ENCODE results near the gene SLC23A2.

The SLC23A2 gene

GRCh38 chr20:4832469-4832868 lies 168.8 kb downstream of the SLC23A2 start:
- no peaks in the 10 kb centered on the region for H3K9me3 Mint-ChIP-seq
- H3K4me1 Mint-ChIP-seq (ENCODE audit: low read depth) = peaks cover 25% of the 10 kb centered on the region
- H3K27ac Mint-ChIP-seq = no peak overlapping the region
- H3K36me3 Mint-ChIP-seq (ENCODE audit: low read depth) = no peaks in the 10 kb centered on the region
- intact Hi-C loops (cut with micrococcal nuclease) = no loop called here
- no peak overlapping the region for H3K4me3 Mint-ChIP-seq
- no peaks in the 10 kb centered on the region for H3K27me3 Mint-ChIP-seq

- H3K27ac Mint-ChIP-seq = no peak overlapping the region
- H3K27me3 Mint-ChIP-seq = no peaks in the 10 kb centered on the region
- no peak overlapping the region for H3K4me3 Mint-ChIP-seq
- H3K36me3 Mint-ChIP-seq (ENCODE audit: low read depth) = no peaks in the 10 kb centered on the region
- intact Hi-C loops (cut with micrococcal nuclease) = no loop called here
- H3K4me1 Mint-ChIP-seq (ENCODE audit: low read depth) = peaks cover 34% of the 10 kb centered on the region
- H3K9me3 Mint-ChIP-seq = no peaks in the 10 kb centered on the region
Observed at GRCh38 chr20:4830696-4831095, 170.6 kb downstream of the SLC23A2 start.

- peaks cover 37% of the 10 kb centered on the region for H3K4me1 Mint-ChIP-seq (ENCODE audit: low read depth)
- intact Hi-C loops (cut with micrococcal nuclease) = no loop called here
- no peaks in the 10 kb centered on the region for H3K36me3 Mint-ChIP-seq (ENCODE audit: low read depth)
Observed at GRCh38 chr20:4830259-4830658, 171.1 kb downstream of the SLC23A2 start.

GRCh38 chr20:4829514-4830215 lies 171.6 kb downstream of the SLC23A2 start:
- intact Hi-C loops (cut with micrococcal nuclease) = no loop called here
- no peaks in the 10 kb centered on the region for H3K27me3 Mint-ChIP-seq
- H3K9me3 Mint-ChIP-seq = no peaks in the 10 kb centered on the region
- peak overlapping the region; percentile 85 for H3K27ac Mint-ChIP-seq
- no peaks in the 10 kb centered on the region for H3K36me3 Mint-ChIP-seq (ENCODE audit: low read depth)
- peaks cover 43% of the 10 kb centered on the region for H3K4me1 Mint-ChIP-seq (ENCODE audit: low read depth)
- H3K4me3 Mint-ChIP-seq = no peak overlapping the region

More at GRCh38 chr20:4830259-4830658, 171.1 kb downstream of the SLC23A2 start:
- no peak overlapping the region for H3K4me3 Mint-ChIP-seq
- no peaks in the 10 kb centered on the region for H3K9me3 Mint-ChIP-seq
- H3K27ac Mint-ChIP-seq = peak overlapping the region; percentile 85
- no peaks in the 10 kb centered on the region for H3K27me3 Mint-ChIP-seq

- no peak overlapping the region for H3K4me3 Mint-ChIP-seq
- H3K27me3 Mint-ChIP-seq = no peaks in the 10 kb centered on the region
- peaks cover 48% of the 10 kb centered on the region for H3K4me1 Mint-ChIP-seq (ENCODE audit: low read depth)
- peak overlapping the region; percentile 85 for H3K27ac Mint-ChIP-seq
- H3K9me3 Mint-ChIP-seq = no peaks in the 10 kb centered on the region
- intact Hi-C loops (cut with micrococcal nuclease) = no loop called here
- no peaks in the 10 kb centered on the region for H3K36me3 Mint-ChIP-seq (ENCODE audit: low read depth)
Observed at GRCh38 chr20:4828830-4829513, 172.3 kb downstream of the SLC23A2 start.

GRCh38 chr20:4821590-4821989 lies 179.7 kb downstream of the SLC23A2 start:
- no peaks in the 10 kb centered on the region for H3K27me3 Mint-ChIP-seq
- H3K36me3 Mint-ChIP-seq (ENCODE audit: low read depth) = peaks cover 65% of the 10 kb centered on the region
- peaks cover 71% of the 10 kb centered on the region for H3K4me1 Mint-ChIP-seq (ENCODE audit: low read depth)
- peak overlapping the region; percentile 91 for H3K4me3 Mint-ChIP-seq
- H3K9me3 Mint-ChIP-seq = no peaks in the 10 kb centered on the region
- intact Hi-C loops (cut with micrococcal nuclease) = no loop called here
- peak overlapping the region; percentile 89 for H3K27ac Mint-ChIP-seq

- peak overlapping the region; percentile 91 for H3K4me3 Mint-ChIP-seq
- peaks cover 76% of the 10 kb centered on the region for H3K4me1 Mint-ChIP-seq (ENCODE audit: low read depth)
- peaks cover 71% of the 10 kb centered on the region for H3K36me3 Mint-ChIP-seq (ENCODE audit: low read depth)
- no peaks in the 10 kb centered on the region for H3K27me3 Mint-ChIP-seq
- intact Hi-C loops (cut with micrococcal nuclease) = no loop called here
- H3K9me3 Mint-ChIP-seq = no peaks in the 10 kb centered on the region
- H3K27ac Mint-ChIP-seq = peak overlapping the region; percentile 89
Observed at GRCh38 chr20:4820806-4821518, 180.3 kb downstream of the SLC23A2 start.

GRCh38 chr20:4819901-4820300 lies 181.4 kb downstream of the SLC23A2 start:
- Mint-ChIP-seq H3K36me3 (ENCODE audit: low read depth) (peaks cover 80% of the 10 kb centered on the region), H3K27me3 (no peaks in the 10 kb centered on the region), H3K9me3 (no peaks in the 10 kb centered on the region), H3K4me1 (ENCODE audit: low read depth) (peaks cover 80% of the 10 kb centered on the region), H3K4me3 (no peak overlapping the region), H3K27ac (peak overlapping the region; percentile 71)
- intact Hi-C loops (cut with micrococcal nuclease) = loop anchor here (10.0 kb wide), 1 partner anchor 265 kb away; no protein-coding TSS in a partner anchor

- Mint-ChIP-seq H3K4me1 (ENCODE audit: low read depth) (peaks cover 95% of the 10 kb centered on the region), H3K4me3 (no peak overlapping the region)
Observed at GRCh38 chr20:4817230-4817671, 184.1 kb downstream of the SLC23A2 start.

GRCh38 chr20:4815628-4816027 lies 185.7 kb downstream of the SLC23A2 start:
- Mint-ChIP-seq H3K27ac (peak overlapping the region; percentile 100), H3K27me3 (no peaks in the 10 kb centered on the region), H3K4me3 (peak overlapping the region; percentile 56), H3K36me3 (ENCODE audit: low read depth) (peaks cover 89% of the 10 kb centered on the region), H3K4me1 (ENCODE audit: low read depth) (peaks cover 95% of the 10 kb centered on the region), H3K9me3 (no peaks in the 10 kb centered on the region)
- intact Hi-C loops (cut with micrococcal nuclease) = loop anchor here (10.0 kb wide), 1 partner anchor 269 kb away; no protein-coding TSS in a partner anchor

More at GRCh38 chr20:4817230-4817671, 184.1 kb downstream of the SLC23A2 start:
- intact Hi-C loops (cut with micrococcal nuclease) = loop anchor here (10.0 kb wide), 1 partner anchor 268 kb away; no protein-coding TSS in a partner anchor
- peaks cover 90% of the 10 kb centered on the region for H3K36me3 Mint-ChIP-seq (ENCODE audit: low read depth)
- H3K27ac Mint-ChIP-seq = peak overlapping the region; percentile 71
- H3K27me3 Mint-ChIP-seq = no peaks in the 10 kb centered on the region
- H3K9me3 Mint-ChIP-seq = no peaks in the 10 kb centered on the region

GRCh38 chr20:4814696-4815252 lies 186.5 kb downstream of the SLC23A2 start:
- peak overlapping the region; percentile 90 for H3K4me3 Mint-ChIP-seq
- peak overlapping the region; percentile 100 for H3K27ac Mint-ChIP-seq
- intact Hi-C loops (cut with micrococcal nuclease) = loop anchor here (5.0 to 10.0 kb wide), 2 partner anchors 33 to 270 kb away; no protein-coding TSS in a partner anchor
- no peaks in the 10 kb centered on the region for H3K9me3 Mint-ChIP-seq
- no peaks in the 10 kb centered on the region for H3K27me3 Mint-ChIP-seq
- peaks cover 85% of the 10 kb centered on the region for H3K36me3 Mint-ChIP-seq (ENCODE audit: low read depth)
- H3K4me1 Mint-ChIP-seq (ENCODE audit: low read depth) = peaks cover 96% of the 10 kb centered on the region

GRCh38 chr20:4813863-4814695 lies 187.2 kb downstream of the SLC23A2 start:
- H3K27ac Mint-ChIP-seq = peak overlapping the region; percentile 100
- H3K4me1 Mint-ChIP-seq (ENCODE audit: low read depth) = peaks cover 98% of the 10 kb centered on the region
- peak overlapping the region; percentile 90 for H3K4me3 Mint-ChIP-seq
- peaks cover 88% of the 10 kb centered on the region for H3K36me3 Mint-ChIP-seq (ENCODE audit: low read depth)
- H3K9me3 Mint-ChIP-seq = no peaks in the 10 kb centered on the region
- intact Hi-C loops (cut with micrococcal nuclease) = loop anchor here (5.0 to 10.0 kb wide), 2 partner anchors 33 to 271 kb away; no protein-coding TSS in a partner anchor
- H3K27me3 Mint-ChIP-seq = no peaks in the 10 kb centered on the region
